GM12872 (cell line): ENCODE results near the gene GNMT.

Experiments used
- CTCF ChIP-seq: IDR thresholded peaks from 3 replicates; pipeline ENCODE4 v1.5.1; 2011; ENCODE audit warnings: low read depth, mild to moderate bottlenecking, low read length, moderate library complexity; ENCODE audit not compliant: insufficient read depth

GNMT gene

GRCh38 chr6:42993445-42993844, 32.9 kb downstream of the GNMT start:
- no peak for TF ChIP-seq CTCF

- TF ChIP-seq CTCF, result no peak
Measured at GRCh38 chr6:42996513-42996912, 36.0 kb downstream of the GNMT start.

GRCh38 chr6:43001843-43002242, 41.3 kb downstream of the GNMT start:
- no peak for TF ChIP-seq CTCF

- TF ChIP-seq CTCF, result no peak
Measured at GRCh38 chr6:43005844-43006243, 45.3 kb downstream of the GNMT start.

- TF ChIP-seq CTCF, result no peak
Measured at GRCh38 chr6:43006251-43006650, 45.7 kb downstream of the GNMT start.

- no peak for TF ChIP-seq CTCF
Measured at GRCh38 chr6:43007126-43007525, 46.6 kb downstream of the GNMT start.

- peak; percentile 63 for TF ChIP-seq CTCF
Measured at GRCh38 chr6:43009124-43009523, 48.6 kb downstream of the GNMT start.

GRCh38 chr6:43011207-43011606, 50.7 kb downstream of the GNMT start:
- no peak for TF ChIP-seq CTCF
